H9 (cell line): ENCODE data around the gene DHCR24. TPM values are rescaled to one million over a fixed set of nuclear protein-coding genes. Genes with fewer than 3 reads are reported as not detected.

Source experiments
- DNase-seq: peaks from one replicate; pipeline ENCODE4 v3.0.0-alpha.2; 2017
- H2AFZ ChIP-seq: one replicate; pipeline ENCODE4 v1.6.1; 2013; ENCODE audit warnings: mild to moderate bottlenecking, low read length, control low read depth, moderate library complexity
- H2AK5ac ChIP-seq: 2 replicates; pipeline ENCODE4 v1.6.1; 2013; ENCODE audit warnings: low read length, control low read depth, mixed read lengths; ENCODE audit not compliant: insufficient read length
- H2BK120ac ChIP-seq: one replicate; pipeline ENCODE4 v1.6.1; 2013; ENCODE audit warnings: low read depth, mild to moderate bottlenecking, low read length, control low read depth, inconsistent platforms; ENCODE audit not compliant: poor library complexity, severe bottlenecking
- H2BK12ac ChIP-seq: 2 replicates; pipeline ENCODE4 v1.6.1; 2013; ENCODE audit warnings: low read length, control low read depth, mixed read lengths, low read depth; ENCODE audit not compliant: insufficient read length
- H2BK15ac ChIP-seq: 2 replicates; pipeline ENCODE4 v1.6.1; 2013; ENCODE audit warnings: low read depth, low read length, control low read depth
- H2BK20ac ChIP-seq: one replicate; pipeline ENCODE4 v1.6.1; 2013; ENCODE audit warnings: low read depth, mild to moderate bottlenecking, low read length, control low read depth, inconsistent platforms; ENCODE audit not compliant: poor library complexity, severe bottlenecking
- H2BK5ac ChIP-seq: 2 replicates; pipeline ENCODE4 v1.6.1; 2013; ENCODE audit warnings: low read length, control low read depth, mixed read lengths; ENCODE audit not compliant: insufficient read length
- H3K14ac ChIP-seq: 2 replicates; pipeline ENCODE4 v1.6.1; 2013; ENCODE audit warnings: low read length, control low read depth; ENCODE audit not compliant: insufficient read depth
- H3K18ac ChIP-seq: 2 replicates; pipeline ENCODE4 v1.6.1; 2013; ENCODE audit warnings: low read depth, mild to moderate bottlenecking, mixed read lengths, low read length, control low read depth; ENCODE audit not compliant: insufficient read length
- H3K23ac ChIP-seq: 2 replicates; pipeline ENCODE4 v1.6.1; 2013; ENCODE audit warnings: low read length, control low read depth, mixed read lengths, low read depth; ENCODE audit not compliant: insufficient read length
- H3K23me2 ChIP-seq: 2 replicates; pipeline ENCODE4 v1.6.1; 2013; ENCODE audit warnings: low read depth, mild to moderate bottlenecking, mixed read lengths, low read length, control low read depth; ENCODE audit not compliant: insufficient read length, poor library complexity, severe bottlenecking
- H3K27ac ChIP-seq: 2 replicates; pipeline ENCODE4 v1.5.1; 2013; ENCODE audit warnings: low read length, control low read depth, mixed read lengths, low read depth; ENCODE audit not compliant: insufficient read length
- H3K27me3 ChIP-seq: 2 replicates; pipeline ENCODE4 v1.6.1; 2013; ENCODE audit warnings: low read length, control low read depth, inconsistent platforms; ENCODE audit not compliant: insufficient read depth
- H3K4ac ChIP-seq: 2 replicates; pipeline ENCODE4 v1.6.1; 2013; ENCODE audit warnings: low read depth, mild to moderate bottlenecking, control low read depth, inconsistent platforms, low read length, moderate library complexity
- H3K4me1 ChIP-seq: 2 replicates; pipeline ENCODE4 v1.6.1; 2013; ENCODE audit warnings: low read length, control low read depth, inconsistent platforms; ENCODE audit not compliant: insufficient read depth
- H3K4me2 ChIP-seq: 2 replicates; pipeline ENCODE4 v1.6.1; 2013; ENCODE audit warnings: low read length, control low read depth, mixed read lengths; ENCODE audit not compliant: insufficient read length, insufficient read depth
- H3K56ac ChIP-seq: 2 replicates; pipeline ENCODE4 v1.6.1; 2013; ENCODE audit warnings: low read depth, mild to moderate bottlenecking, mixed read lengths, low read length, control low read depth; ENCODE audit not compliant: insufficient read length
- H3K79me1 ChIP-seq: 2 replicates; pipeline ENCODE4 v1.6.1; 2013; ENCODE audit warnings: low read depth, mild to moderate bottlenecking, moderate library complexity, low read length, control low read depth, inconsistent platforms; ENCODE audit not compliant: insufficient read depth, poor library complexity, severe bottlenecking
- H3K79me2 ChIP-seq: 2 replicates; pipeline ENCODE4 v1.6.1; 2013; ENCODE audit warnings: low read length, control low read depth, inconsistent platforms; ENCODE audit not compliant: insufficient read depth
- H3K9ac ChIP-seq: 2 replicates; pipeline ENCODE4 v1.6.1; 2013; ENCODE audit warnings: low read length, control low read depth, mixed read lengths; ENCODE audit not compliant: insufficient read length; ENCODE audit errors: extremely low read depth
- H3K9me3 ChIP-seq: one replicate; pipeline ENCODE4 v1.6.1; 2013; ENCODE audit warnings: low read depth, low read length, inconsistent platforms; ENCODE audit not compliant: control insufficient read depth
- H3T11ph ChIP-seq: one replicate; pipeline ENCODE4 v1.6.1; 2013; ENCODE audit warnings: mild to moderate bottlenecking, low read length, control low read depth, inconsistent platforms
- H4K20me1 ChIP-seq: one replicate; pipeline ENCODE4 v1.6.1; 2013; ENCODE audit not compliant: control insufficient read depth, insufficient read length, insufficient read depth
- H4K5ac ChIP-seq: 2 replicates; pipeline ENCODE4 v1.6.1; 2013; ENCODE audit warnings: low read depth, mild to moderate bottlenecking, mixed read lengths, low read length, control low read depth; ENCODE audit not compliant: insufficient read length
- H4K8ac ChIP-seq: replicated peaks from 2 replicates; pipeline ENCODE4 v1.6.1; 2013; ENCODE audit warnings: low read length, control low read depth, mixed read lengths, low read depth; ENCODE audit not compliant: insufficient read length
- H4K91ac ChIP-seq: 2 replicates; pipeline ENCODE4 v1.6.1; 2013; ENCODE audit warnings: low read depth, mild to moderate bottlenecking, moderate library complexity, mixed read lengths, low read length, control low read depth; ENCODE audit not compliant: insufficient read length
- H3K27ac Mint-ChIP-seq, 3 experiments: 2 replicates in 2 of 3; 3 replicates in 1 of 3; pipeline ENCODE4 v1.8.0; 2020 to 2021; ENCODE audit warnings: mixed read lengths in 3 of 3, mild to moderate bottlenecking in 1 of 3, moderate library complexity in 1 of 3
- H3K27me3 Mint-ChIP-seq: 2 replicates; pipeline ENCODE4 v1.8.0; 2021; ENCODE audit warnings: low read depth, mild to moderate bottlenecking, moderate library complexity, mixed read lengths
- H3K36me3 Mint-ChIP-seq, 3 experiments: 2 replicates in 2 of 3; 3 replicates in 1 of 3; pipeline ENCODE4 v1.8.0; 2020 to 2021; ENCODE audit warnings: low read depth in 3 of 3, mixed read lengths in 3 of 3; ENCODE audit not compliant: insufficient read depth in 1 of 3
- H3K4me1 Mint-ChIP-seq, 2 experiments: 2 replicates each; pipeline ENCODE4 v1.8.0; 2020; ENCODE audit warnings: mixed read lengths in 2 of 2
- H3K4me3 Mint-ChIP-seq, 2 experiments: 2 replicates in 1 of 2; 3 replicates in 1 of 2; pipeline ENCODE4 v1.8.0; 2020 to 2021; ENCODE audit warnings: mild to moderate bottlenecking in 2 of 2, mixed read lengths in 2 of 2, moderate library complexity in 1 of 2
- H3K9me3 Mint-ChIP-seq, 2 experiments: 2 replicates in 1 of 2; 3 replicates in 1 of 2; pipeline ENCODE4 v1.8.0; 2020; ENCODE audit warnings: mild to moderate bottlenecking in 2 of 2, mixed read lengths in 2 of 2, moderate library complexity in 1 of 2
- WGBS: extraction: QIAGEN DNeasy Blood & Tissue Kit; methylation state at CpG from one replicate; pipeline ENCODE4 v1.1.7; 2013; ENCODE audit warnings: missing lambda C conversion rate, low lambda C conversion rate, mixed read lengths; ENCODE audit not compliant: insufficient read length; ENCODE audit errors: extremely low coverage; 5-methylcytosine and 5-hydroxymethylcytosine counted together
- total RNA-seq: library from RNA; stranded (reverse); gene quantifications from 2 replicates; pipeline ENCODE4 v1.2.1, GENCODE V29; 2021
- TF ChIP-seq, protein P1 (sequence below): fragments of 200-600 bp; sonication (generic); conservative IDR thresholded peaks from 3 replicates; pipeline ENCODE4 v1.8.0; 2021; ENCODE audit warnings: antibody characterized with exemption, mild to moderate bottlenecking

The DHCR24 gene
- total RNA-seq, 1 experiment from 2014 or later: 318 TPM

DNA sequence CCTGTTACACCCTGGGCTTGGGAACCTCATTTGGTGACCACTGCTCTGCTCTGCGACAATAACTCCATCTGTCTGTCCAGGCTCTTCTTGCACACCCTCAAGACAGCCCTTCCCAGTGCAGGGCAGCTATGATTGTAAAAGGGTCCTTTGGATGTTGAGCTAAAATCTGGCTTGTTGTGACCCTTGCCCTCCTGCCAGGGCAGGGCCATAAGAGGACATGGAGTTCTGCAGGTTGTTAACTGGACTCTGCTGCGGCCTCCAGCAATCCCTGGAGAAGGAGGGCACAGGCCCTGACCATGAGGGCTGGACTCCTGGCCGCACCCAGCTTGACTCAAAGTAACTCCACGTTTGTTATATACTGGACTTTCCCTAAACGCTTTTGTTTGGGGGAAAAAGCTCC, 41.2 kb downstream of the DHCR24 start:
- Histone ChIP-seq H3K27me3 (no peaks in the 10 kb centered on the region), H2BK15ac (no peak overlapping the region), H2BK5ac (no peak overlapping the region), H3K9me3 (no peaks in the 10 kb centered on the region), H3K27ac (no peak overlapping the region), H3K79me1 (no peaks in the 10 kb centered on the region), H4K91ac (no peak overlapping the region), H4K8ac (no peak overlapping the region), H3K18ac (no peak overlapping the region), H3K23me2 (no peaks in the 10 kb centered on the region), H4K5ac (no peak overlapping the region), H2BK20ac (no peak overlapping the region), H3K56ac (no peak overlapping the region), H2BK120ac (no peak overlapping the region), H3K4ac (no peak overlapping the region), H3K23ac (no peak overlapping the region), H3K4me1 (no peaks in the 10 kb centered on the region), H3K14ac (no peak overlapping the region), H2AK5ac (no peak overlapping the region), H2AFZ (no peak overlapping the region), H3K4me2 (no peak overlapping the region), H2BK12ac (no peak overlapping the region), H3K79me2 (no peaks in the 10 kb centered on the region), H4K20me1 (no peaks in the 10 kb centered on the region), H3K9ac (no peak overlapping the region), H3T11ph (no peak overlapping the region)
- peaks cover 21 to 36% (median 25%) of the 10 kb centered on the region in 3 experiments for H3K36me3 Mint-ChIP-seq
- TF ChIP-seq, protein P1, sequence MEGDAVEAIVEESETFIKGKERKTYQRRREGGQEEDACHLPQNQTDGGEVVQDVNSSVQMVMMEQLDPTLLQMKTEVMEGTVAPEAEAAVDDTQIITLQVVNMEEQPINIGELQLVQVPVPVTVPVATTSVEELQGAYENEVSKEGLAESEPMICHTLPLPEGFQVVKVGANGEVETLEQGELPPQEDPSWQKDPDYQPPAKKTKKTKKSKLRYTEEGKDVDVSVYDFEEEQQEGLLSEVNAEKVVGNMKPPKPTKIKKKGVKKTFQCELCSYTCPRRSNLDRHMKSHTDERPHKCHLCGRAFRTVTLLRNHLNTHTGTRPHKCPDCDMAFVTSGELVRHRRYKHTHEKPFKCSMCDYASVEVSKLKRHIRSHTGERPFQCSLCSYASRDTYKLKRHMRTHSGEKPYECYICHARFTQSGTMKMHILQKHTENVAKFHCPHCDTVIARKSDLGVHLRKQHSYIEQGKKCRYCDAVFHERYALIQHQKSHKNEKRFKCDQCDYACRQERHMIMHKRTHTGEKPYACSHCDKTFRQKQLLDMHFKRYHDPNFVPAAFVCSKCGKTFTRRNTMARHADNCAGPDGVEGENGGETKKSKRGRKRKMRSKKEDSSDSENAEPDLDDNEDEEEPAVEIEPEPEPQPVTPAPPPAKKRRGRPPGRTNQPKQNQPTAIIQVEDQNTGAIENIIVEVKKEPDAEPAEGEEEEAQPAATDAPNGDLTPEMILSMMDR: no peak
- H3K4me3 Mint-ChIP-seq: no peak overlapping the region
- no CpG with 5 or more reads among the region's 5 CpGs for WGBS
- no peak overlapping the region for H3K27ac Mint-ChIP-seq
- H3K27me3 Mint-ChIP-seq: peaks cover 3% of the 10 kb centered on the region
- DNase-seq: no peak
- no peaks in the 10 kb centered on the region for H3K4me1 Mint-ChIP-seq
- no peaks in the 10 kb centered on the region for H3K9me3 Mint-ChIP-seq
